Measurements from ENCODE around the gene ZNF521.

ZNF521 gene

DNA sequence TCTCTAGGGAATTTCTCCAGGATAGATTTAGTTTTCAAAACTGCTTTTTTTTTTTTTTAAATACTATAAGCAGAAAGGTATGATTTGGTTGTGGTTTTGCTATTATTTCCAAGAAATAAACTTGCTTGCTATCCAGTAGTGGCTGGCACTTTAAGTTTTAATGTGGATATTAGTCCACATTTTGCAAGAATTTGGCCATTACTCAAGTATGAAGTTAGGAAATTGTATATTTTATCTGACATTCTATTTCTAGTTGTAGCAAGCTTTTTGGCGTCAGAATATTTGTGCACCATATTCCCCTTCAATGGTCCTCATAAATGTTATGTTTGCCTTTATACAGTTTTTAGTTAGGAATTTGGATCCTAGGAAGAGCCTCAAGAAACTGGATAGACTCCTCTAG, 226.3 kb downstream of the ZNF521 start:
- no peak overlapping the region for H3K4me3 ChIP-seq (ENCODE audit: low read length)
- no peak for TF ChIP-seq ZNF274 (IDR thresholded peaks at IDR 0.05; ENCODE audit: low read depth, low read length)

DNA sequence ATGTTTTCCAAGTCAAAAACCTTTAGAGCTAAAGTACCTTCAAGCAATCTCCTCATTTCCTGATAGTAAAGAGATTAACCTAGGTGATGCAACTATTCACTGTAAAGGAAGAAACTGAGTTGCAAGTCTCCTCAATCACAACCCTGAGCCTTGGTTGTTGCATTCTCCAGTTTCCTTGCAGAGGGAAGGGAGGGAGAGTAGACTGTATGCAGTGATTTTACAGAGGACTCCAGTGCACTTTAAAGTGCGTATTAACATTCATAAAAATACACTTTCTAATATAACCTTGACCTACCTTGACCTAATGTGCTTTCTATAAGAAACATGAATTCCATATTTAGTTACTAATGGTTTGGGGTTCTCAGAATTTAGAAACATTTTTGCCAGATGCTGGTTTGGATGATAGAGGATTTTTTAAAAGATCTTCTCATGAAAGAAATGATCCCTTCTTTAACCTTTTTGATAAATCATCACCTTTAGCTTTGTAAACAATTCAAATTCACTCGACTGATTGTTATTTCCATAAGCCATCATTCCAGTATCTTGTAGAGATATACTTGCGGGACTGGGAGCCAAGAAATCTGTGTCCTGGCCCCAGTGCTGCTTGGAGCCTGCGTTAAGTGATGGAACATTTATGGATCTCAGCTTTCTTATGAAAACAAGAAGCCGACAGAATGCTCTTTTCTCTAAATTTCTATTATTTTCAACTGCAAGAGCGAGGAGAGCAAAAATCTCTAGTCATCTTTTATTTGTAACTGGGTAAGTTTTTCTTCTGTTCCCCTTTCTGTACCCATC, 228.3 kb downstream of the ZNF521 start:
- H3K4me3 ChIP-seq (ENCODE audit: low read length): no peak overlapping the region
- TF ChIP-seq ZNF274 (IDR thresholded peaks at IDR 0.05; ENCODE audit: low read depth, low read length): no peak

DNA sequence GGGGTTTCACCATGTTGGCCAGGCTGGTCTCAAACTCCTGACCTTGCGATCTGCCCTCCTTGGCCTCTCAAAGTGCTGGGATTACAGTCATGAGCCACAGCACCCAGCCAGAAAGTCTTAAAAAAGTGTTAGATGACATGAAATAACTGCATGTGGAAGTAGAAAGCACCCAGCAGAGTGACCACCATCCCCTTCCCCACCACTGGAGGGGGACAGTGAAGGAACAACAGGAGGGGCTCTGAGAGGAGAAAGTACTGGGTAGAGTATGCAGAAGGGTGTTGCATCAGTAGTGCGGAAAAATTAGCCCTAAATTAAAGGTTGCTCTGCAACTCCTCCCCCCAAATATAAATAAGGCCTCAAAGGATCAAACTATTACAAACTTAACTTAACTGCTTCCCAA, 230.5 kb downstream of the ZNF521 start:
- no peak for TF ChIP-seq ZNF274 (IDR thresholded peaks at IDR 0.05; ENCODE audit: low read depth, low read length)
- H3K4me3 ChIP-seq (ENCODE audit: low read length): no peak overlapping the region

DNA sequence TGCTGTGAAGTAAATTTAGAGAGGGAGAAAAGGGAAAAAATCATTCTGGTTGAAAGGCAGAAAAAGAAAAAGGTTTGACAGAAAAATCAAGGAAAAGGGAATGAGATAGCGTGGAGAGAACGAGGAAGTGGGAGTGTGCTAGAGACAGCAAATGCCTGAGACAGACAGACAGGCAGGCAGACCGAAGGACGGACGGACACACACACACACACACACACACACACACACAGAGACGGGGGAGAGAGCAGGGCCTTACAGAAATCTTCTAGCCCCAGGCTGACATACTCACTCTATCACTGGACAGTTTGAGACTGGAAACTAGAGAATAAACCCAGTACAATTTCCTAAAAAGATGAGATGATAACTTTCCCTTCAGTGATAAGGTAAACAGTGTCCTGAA, 238.4 kb downstream of the ZNF521 start:
- no peak for TF ChIP-seq ZNF274 (IDR thresholded peaks at IDR 0.05; ENCODE audit: low read depth, low read length)

DNA sequence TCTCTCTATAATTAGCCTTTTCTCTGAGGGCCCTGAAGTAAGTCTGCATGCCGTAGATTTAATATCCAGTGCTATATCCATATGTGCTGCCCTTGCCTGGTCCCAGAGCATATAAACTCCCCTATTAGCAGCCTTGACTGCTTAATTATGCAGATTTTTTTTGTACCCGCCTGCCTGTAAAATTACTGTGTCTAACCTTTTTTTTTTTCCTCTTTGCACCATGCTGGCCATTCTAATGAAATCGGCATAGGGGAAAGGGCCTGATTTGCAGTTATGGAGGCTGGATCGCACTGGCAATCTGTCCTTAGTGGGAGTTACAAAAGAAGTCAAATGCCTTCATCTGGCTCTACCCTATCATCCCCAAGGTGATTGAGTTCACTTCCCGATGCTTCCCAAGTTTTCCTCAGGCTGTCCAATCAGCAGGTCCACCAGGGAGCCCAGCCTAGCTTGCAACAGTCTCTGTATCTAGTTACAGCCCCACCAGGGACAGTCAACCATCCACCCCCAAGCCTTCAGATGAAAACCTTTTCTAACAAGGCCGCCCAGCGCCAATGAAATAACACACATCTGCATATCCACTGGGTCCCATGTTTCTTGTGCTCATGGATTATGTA, 239.0 kb downstream of the ZNF521 start:
- TF ChIP-seq ZNF274 (IDR thresholded peaks at IDR 0.05; ENCODE audit: low read depth, low read length): no peak
- no peak overlapping the region for H3K4me3 ChIP-seq (ENCODE audit: low read length)

More for the DNA sequence above, 238.4 kb downstream of the ZNF521 start:
- no peak overlapping the region for H3K4me3 ChIP-seq (ENCODE audit: low read length)

DNA sequence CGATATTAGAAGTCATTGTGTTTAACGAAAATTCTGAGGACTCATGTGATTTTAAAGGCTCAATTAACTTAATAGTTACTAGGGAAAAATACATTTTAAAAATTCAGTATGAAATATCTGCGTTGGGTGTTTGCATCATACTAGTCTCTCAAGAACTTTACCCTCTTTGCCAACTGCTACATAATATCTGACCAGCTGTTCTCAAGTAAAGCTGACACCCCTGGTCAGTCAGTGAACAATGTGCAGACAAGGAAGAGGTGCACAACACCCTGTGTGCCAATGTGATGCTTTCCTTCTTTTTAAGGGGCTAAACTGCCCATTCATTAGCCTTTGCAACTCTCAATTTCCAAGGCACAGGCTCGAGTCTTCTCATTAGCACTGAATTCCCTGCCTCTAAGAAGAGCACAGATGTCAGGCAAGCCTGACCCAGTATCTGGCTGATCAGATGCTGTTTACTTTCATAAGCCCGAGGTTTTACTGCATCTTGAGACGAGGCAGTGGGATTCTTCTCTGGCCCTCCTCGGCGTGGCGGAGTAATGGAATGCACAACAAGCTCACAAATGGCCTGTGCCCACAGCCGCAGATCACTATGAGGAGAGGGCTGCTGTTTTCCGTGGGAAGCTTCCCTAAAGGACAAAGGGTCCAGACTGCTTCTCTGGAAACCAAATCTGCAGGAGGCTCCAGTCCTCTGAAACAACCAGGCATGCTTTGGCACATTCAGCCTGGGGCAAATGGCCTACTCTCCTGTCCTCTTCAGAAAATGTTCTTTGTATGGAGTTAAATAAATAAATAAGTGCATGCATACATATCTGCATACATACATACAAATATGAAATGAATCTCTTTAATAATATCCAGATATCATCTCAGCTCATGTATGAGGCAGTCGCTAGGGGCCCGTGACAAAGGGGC, 240.3 kb downstream of the ZNF521 start:
- H3K4me3 ChIP-seq (ENCODE audit: low read length): no peak overlapping the region
- TF ChIP-seq ZNF274 (IDR thresholded peaks at IDR 0.05; ENCODE audit: low read depth, low read length): no peak

DNA sequence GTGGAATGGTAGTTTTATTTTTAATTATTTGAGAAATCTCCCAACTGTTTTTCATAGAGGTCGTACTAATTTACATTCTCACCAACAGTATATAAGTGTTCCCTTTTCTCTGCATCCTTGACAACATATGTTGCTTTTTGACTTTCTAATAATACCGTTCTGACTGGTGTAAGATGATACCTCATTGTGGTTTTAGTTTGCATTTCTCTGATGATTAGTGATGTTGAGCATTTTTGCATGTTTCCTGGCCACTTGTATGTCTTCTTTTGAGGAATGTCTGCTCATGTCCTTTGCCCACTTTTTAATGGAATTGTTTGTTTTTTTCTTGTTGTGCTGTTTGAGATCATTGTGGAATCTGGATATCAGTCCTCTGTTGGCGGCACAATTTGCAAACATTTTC, 242.5 kb downstream of the ZNF521 start:
- no peak overlapping the region for H3K4me3 ChIP-seq (ENCODE audit: low read length)
- no peak for TF ChIP-seq ZNF274 (IDR thresholded peaks at IDR 0.05; ENCODE audit: low read depth, low read length)

DNA sequence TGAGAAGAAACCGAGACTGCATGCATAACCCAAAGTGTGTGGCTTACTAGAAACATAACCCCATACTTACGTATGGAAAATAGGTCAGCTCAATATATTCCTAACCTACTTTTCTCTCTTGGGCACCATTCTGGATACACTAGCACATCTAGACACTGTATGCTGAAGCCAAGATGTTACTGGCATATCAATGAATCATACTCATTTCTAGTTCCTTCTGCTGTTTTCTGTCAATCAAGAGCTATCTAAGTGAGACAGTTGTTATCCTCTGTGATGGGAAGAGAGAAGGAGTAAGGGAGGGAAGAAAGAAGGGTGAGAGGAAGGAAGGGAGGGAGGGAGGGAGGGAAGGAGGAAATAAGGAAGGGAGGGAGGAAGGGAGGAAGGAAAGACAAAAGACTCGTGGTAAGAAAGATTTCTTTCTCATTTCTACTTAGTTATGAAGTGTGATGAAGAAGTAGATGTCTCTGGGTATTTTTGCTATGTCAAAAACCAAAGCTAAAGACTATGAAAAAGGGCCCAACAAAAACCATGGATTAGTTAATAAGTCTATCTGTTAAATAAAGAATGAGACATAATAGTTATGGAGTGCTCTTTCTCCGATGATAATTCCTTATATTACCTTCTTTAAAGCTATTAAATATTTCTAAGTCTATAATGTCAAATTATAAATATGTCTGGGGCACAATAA, 248.4 kb downstream of the ZNF521 start:
- no peak for TF ChIP-seq ZNF274 (IDR thresholded peaks at IDR 0.05; ENCODE audit: low read depth, low read length)
- no peak overlapping the region for H3K4me3 ChIP-seq (ENCODE audit: low read length)

DNA sequence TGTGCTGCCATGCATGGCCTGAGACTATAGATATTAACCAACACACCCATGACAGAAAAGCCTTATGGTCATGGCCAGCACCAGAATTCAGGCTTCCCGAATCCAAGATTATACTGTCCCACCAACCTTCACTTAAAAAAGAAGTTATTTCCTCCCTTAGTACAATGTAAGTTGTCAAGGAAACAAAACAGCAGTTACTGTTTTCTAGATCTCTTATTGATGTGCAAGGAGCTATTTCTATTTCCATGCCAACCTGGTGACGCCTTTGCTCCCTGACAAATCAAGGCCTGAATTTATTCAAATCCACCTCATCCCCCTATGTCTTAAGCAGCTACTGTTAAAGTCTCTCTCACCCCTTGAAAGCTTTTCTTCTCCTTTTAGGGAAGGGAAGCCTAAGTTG, 249.3 kb downstream of the ZNF521 start:
- no peak overlapping the region for H3K4me3 ChIP-seq (ENCODE audit: low read length)
- no peak for TF ChIP-seq ZNF274 (IDR thresholded peaks at IDR 0.05; ENCODE audit: low read depth, low read length)

DNA sequence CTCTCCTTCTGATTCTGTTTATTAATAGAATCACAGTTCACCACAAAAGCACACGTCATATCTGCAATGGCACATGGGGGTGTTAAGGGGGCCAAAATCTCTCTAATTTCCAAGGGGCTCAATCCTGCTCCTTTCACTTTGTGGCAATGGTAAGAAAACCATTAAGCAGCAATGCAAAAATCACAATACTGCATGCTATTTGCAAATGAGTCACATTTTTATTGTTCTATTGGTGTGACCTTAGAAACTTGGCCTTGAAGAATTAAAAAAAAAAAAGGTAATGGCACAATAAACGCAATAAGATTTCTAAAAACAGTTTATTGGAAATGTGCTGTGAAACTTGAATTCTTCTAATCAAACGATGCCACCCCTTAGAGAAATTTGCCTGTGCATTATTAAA, 251.5 kb downstream of the ZNF521 start:
- H3K4me3 ChIP-seq (ENCODE audit: low read length): no peak overlapping the region
- TF ChIP-seq ZNF274 (IDR thresholded peaks at IDR 0.05; ENCODE audit: low read depth, low read length): no peak

DNA sequence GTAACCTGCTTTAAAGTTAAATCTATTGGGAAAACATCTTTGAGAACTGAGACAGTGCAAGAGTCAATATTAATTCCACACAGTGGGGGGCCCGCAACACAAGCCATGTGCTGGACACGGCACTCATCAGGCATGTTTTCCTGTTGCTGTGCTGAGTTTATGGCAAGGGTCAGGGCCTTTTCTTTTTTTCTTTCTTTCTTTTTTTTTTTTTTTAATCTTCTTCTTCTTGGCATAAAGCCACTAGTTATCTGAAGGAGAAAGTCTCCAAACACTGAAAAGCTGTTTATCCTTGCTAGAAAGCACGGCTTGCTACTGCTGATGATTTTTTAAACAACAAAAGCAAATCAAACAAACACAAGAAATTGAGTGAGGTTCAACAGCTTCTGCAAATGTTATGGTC, 252.1 kb downstream of the ZNF521 start:
- TF ChIP-seq ZNF274 (IDR thresholded peaks at IDR 0.05; ENCODE audit: low read depth, low read length): no peak
- no peak overlapping the region for H3K4me3 ChIP-seq (ENCODE audit: low read length)

DNA sequence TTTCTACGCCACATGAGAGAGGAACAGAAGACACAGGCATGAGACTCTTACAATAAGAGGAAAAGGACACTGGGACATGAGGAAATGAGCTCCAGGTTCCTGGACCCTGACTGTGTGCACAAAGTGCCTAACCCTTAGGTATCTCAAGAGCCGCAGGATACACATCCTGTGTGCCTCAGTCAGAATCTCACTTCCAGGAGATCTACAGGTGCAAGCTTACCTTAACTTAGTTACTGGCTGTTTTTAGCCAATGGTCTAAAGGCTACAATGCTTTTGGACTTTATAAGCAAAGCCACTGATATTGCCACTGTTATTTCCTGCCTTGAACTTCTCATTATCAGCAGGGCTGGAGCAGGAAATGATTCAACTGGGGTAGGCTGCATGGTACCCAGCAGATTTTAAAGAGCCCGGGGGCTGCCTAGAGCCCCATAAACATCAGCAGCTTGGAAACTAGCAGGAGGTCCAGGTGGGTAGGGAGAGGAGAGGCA, 254.4 kb downstream of the ZNF521 start:
- no peak overlapping the region for H3K4me3 ChIP-seq (ENCODE audit: low read length)
- TF ChIP-seq ZNF274 (IDR thresholded peaks at IDR 0.05; ENCODE audit: low read depth, low read length): no peak

DNA sequence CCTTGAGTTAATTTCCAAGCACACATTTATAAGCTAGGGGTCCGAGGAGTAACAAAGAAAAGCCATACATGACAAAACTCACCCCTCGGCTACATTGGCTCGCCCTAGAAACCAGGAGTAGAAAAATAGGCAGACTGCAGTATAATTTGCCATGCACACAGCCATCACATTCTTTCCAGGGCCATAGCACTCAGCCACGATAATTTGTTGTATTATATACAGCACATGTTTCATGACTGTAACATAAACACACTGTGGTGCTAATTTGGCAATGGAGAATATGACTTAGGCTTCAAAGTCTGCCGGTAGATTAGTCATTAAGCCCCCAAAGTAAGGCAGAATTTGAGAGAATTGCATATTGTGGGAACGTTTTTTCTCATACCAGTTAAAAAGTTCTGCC, 254.9 kb downstream of the ZNF521 start:
- TF ChIP-seq ZNF274 (IDR thresholded peaks at IDR 0.05; ENCODE audit: low read depth, low read length): no peak
- H3K4me3 ChIP-seq (ENCODE audit: low read length): no peak overlapping the region

DNA sequence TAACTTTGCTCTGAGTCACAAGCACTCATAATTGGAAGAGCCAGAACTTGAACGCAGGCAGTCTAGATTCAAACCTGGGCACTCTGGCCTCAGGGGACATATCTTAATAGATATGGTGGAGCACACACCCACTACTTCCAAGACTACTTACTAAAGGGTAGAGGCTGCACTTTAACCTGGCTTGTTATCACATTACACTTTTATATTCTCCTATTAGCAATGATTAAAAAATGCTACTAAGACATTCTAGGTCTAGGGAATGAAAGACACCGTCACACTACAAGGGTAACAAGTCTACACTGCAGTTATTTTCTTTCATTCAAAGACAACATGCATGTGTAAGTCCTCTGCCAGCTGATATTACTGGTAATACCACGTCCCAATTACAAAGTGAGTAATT, 258.8 kb downstream of the ZNF521 start:
- no peak overlapping the region for H3K4me3 ChIP-seq (ENCODE audit: low read length)
- TF ChIP-seq ZNF274 (IDR thresholded peaks at IDR 0.05; ENCODE audit: low read depth, low read length): no peak
